Activated CD8-positive, alpha-beta T cell treated with anti-CD3 and anti-CD28 coated beads for 36 hours (primary cell): ENCODE data around the gene GRID1. TPM values are rescaled to one million over a fixed set of nuclear protein-coding genes. Genes with fewer than 3 reads are reported as not detected.

ENCODE experiments used
- ATAC-seq: fragments of 200-7000 bp; cut with Tn5 transposase; one replicate; pipeline ENCODE4 v1.10.0; 2021; ENCODE audit warnings: mild to moderate bottlenecking, moderate library complexity
- CTCF ChIA-PET: fragments of 350-600 bp; sonication (Branson Sonifier 250); formaldehyde crosslinking; loops from one replicate; lab custom pipeline; 2021; ENCODE audit warnings: antibody characterized with exemption; lab: Charles Lee
- POLR2A ChIA-PET: fragments of 350-600 bp; sonication (Branson Sonifier 250); formaldehyde crosslinking; loops from one replicate; lab custom pipeline; 2021; ENCODE audit warnings: antibody characterized with exemption; lab: Charles Lee
- DNase-seq: peaks from one replicate; pipeline ENCODE4 v3.0.0-alpha.2; 2020
- H3K27ac Mint-ChIP-seq: one replicate; pipeline ENCODE4 v1.8.0; 2021; ENCODE audit warnings: mild to moderate bottlenecking, mixed read lengths
- H3K27me3 Mint-ChIP-seq: one replicate; pipeline ENCODE4 v1.8.0; 2021; ENCODE audit warnings: mixed read lengths
- H3K36me3 Mint-ChIP-seq: one replicate; pipeline ENCODE4 v1.8.0; 2021; ENCODE audit warnings: low read depth, mixed read lengths
- H3K4me1 Mint-ChIP-seq: one replicate; pipeline ENCODE4 v1.8.0; 2021; ENCODE audit warnings: low read depth, mixed read lengths
- H3K4me3 Mint-ChIP-seq: one replicate; pipeline ENCODE4 v1.8.0; 2021; ENCODE audit warnings: mild to moderate bottlenecking, moderate library complexity, mixed read lengths
- H3K9me3 Mint-ChIP-seq: one replicate; pipeline ENCODE4 v1.8.0; 2021; ENCODE audit warnings: mixed read lengths
- intact Hi-C: fragments of 100-400 bp; cut with micrococcal nuclease; formaldehyde crosslinking; loops from one replicate; pipeline ENCODE4 v1.10.0; 2022
- total RNA-seq, 2 experiments: library from RNA; stranded (reverse); gene quantifications; one replicate each; pipeline ENCODE4 v1.2.3, GENCODE V29; 2021
- TF ChIP-seq, protein P1 (sequence below): fragments of 200-600 bp; IDR thresholded peaks from one replicate; pipeline ENCODE4 v1.8.0; 2022; ENCODE audit warnings: antibody characterized with exemption, mild to moderate bottlenecking

GRID1 gene
- total RNA-seq, 2 experiments from 2014 or later: not detected

DNA sequence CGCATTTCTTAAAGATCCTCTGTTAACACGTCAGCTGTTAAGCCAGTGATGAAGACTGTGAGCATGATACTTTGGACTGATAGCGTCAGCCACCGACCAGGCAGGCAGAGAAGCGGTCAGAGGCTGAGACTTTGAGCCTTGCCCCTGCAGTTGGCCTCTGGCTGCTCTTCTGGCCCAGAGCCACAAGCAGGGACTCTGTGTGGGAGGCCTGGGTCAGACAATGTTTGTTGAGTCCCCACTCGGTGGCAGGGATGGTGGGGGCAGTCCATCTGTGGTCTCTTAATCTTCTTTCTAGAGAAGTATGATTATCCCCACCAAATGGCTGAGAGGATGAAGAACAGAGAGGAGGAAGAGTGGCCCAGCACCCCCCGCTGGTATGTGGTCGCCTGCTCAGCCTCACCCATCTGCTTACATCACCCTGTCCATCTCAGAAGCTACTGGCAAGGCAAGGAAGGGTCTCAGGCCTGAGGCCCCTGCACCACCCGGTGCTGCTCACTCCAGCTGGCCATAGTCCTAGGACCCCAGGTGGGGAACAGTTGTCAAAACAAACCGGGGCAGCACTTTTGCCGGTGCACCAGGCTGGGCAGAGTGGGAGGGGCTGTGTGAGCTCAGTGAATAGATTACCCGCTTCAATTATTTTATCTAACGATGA lies 202.9 kb downstream of the GRID1 start:
- POLR2A ChIA-PET: no interaction called here

DNA sequence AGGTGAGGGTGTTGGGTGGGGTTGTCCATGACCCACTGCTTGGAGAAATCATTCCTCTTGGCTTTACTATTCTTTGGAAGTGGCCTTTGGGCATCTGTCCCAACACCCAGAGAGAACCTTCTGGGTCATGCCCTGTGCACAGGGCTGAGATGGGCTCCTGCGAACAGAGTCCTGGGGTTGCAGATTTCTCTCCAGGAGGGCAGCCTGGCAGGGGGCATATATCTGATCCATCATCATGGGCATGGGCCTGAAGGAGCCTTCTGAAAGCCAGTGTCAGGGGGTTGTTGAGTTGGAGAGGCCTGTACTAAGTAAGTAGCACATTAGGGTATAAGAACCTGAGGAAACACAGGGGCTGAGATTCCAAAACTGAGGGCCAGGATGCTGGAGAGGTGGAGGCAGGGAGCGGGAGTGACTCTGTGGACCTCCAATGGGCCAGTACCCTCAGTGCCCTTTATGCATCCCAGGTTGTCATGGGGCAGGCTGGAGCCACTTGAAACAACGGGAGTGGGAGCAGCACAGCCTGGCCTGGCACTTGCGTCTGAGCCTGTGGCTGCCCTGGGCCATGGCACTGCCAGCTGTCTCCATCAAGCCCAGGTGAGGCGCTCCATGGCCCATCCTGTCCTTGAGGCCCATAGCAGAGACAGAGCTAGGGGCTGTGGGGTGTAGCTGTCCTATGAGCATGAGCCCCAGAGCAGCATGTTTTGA lies 203.7 kb downstream of the GRID1 start:
- TF ChIP-seq, protein P1, sequence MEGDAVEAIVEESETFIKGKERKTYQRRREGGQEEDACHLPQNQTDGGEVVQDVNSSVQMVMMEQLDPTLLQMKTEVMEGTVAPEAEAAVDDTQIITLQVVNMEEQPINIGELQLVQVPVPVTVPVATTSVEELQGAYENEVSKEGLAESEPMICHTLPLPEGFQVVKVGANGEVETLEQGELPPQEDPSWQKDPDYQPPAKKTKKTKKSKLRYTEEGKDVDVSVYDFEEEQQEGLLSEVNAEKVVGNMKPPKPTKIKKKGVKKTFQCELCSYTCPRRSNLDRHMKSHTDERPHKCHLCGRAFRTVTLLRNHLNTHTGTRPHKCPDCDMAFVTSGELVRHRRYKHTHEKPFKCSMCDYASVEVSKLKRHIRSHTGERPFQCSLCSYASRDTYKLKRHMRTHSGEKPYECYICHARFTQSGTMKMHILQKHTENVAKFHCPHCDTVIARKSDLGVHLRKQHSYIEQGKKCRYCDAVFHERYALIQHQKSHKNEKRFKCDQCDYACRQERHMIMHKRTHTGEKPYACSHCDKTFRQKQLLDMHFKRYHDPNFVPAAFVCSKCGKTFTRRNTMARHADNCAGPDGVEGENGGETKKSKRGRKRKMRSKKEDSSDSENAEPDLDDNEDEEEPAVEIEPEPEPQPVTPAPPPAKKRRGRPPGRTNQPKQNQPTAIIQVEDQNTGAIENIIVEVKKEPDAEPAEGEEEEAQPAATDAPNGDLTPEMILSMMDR: no peak
- DNase-seq: no peak
- Mint-ChIP-seq H3K4me1 (no peaks in the 10 kb centered on the region), H3K27me3 (no peaks in the 10 kb centered on the region), H3K27ac (no peak overlapping the region), H3K4me3 (no peak overlapping the region), H3K36me3 (no peaks in the 10 kb centered on the region), H3K9me3 (no peaks in the 10 kb centered on the region)
- intact Hi-C loops: no loop called here
- no peak for ATAC-seq
- ChIA-PET CTCF (no interaction called here), POLR2A (no interaction called here)

More for the DNA sequence above, 202.9 kb downstream of the GRID1 start:
- Mint-ChIP-seq H3K4me1 (no peaks in the 10 kb centered on the region), H3K9me3 (no peaks in the 10 kb centered on the region), H3K27ac (no peak overlapping the region), H3K36me3 (no peaks in the 10 kb centered on the region), H3K27me3 (no peaks in the 10 kb centered on the region), H3K4me3 (no peak overlapping the region)
- intact Hi-C loops: no loop called here
- ATAC-seq (no peak), DNase-seq (no peak)
- CTCF ChIA-PET: no interaction called here
- TF ChIP-seq, protein P1: no peak

DNA sequence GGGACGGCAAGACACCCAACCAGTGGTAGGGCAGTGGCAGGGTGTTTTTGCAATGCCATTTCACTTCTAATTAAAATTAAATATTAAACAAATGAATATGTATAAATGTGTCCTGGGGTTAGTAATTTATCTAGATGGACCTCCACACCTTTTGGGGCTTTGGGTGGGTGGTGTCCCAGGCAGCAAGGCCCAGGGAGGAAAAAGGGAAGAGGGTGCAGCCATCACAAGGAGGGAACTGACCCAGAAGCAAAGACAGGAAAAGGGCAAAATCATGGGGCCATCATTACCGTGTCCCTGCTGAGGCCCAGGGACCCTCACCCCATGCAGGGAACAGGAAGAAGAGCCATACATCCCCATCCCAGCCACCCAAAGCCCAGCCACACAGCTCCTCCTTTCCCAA lies 204.6 kb downstream of the GRID1 start:
- H3K27ac Mint-ChIP-seq: no peak overlapping the region
- H3K27me3 Mint-ChIP-seq: no peaks in the 10 kb centered on the region
- POLR2A ChIA-PET: interaction anchor here (0.6 kb wide), 1 partner anchor 595 kb away, joined by 3 read pairs; no protein-coding TSS in a partner anchor

DNA sequence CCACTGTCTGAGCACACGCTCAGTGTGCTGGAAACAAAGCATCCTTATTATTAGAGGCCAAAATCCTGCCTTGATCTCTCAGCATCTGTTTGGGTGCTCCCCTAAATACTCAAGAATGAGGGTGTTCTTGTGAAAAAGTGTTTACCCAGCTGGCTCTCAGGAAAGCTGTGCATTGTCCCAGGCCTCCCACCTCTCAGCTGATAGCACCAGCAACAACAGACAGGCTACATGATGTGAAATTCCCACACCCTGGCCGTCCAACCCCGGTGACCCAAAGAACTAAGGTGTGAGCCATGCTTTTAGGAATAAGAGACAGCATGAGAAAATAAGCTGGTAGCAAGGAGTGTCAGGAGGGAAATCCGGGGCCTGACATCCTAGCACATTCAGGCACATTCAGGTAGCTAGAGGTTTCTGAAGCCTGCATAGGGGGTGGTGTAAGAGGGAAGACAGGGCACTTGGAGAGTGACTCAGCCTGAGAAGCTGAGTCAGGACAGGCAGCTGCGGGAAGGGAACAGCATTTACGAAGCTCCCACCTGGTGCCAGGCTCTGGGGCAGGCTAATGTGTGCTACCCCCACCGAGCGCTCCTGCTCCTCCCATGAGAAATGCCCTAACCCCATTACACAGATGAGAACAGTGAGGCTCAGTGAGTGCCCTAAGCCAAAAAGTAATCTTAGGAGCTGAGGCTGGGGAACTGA lies 205.6 kb downstream of the GRID1 start:
- CTCF ChIA-PET: no interaction called here
- no peaks in the 10 kb centered on the region for H3K9me3 Mint-ChIP-seq
- H3K4me3 Mint-ChIP-seq: no peak overlapping the region
- no peaks in the 10 kb centered on the region for H3K27me3 Mint-ChIP-seq
- TF ChIP-seq, protein P1: no peak
- no peaks in the 10 kb centered on the region for H3K36me3 Mint-ChIP-seq
- intact Hi-C loops: no loop called here
- ATAC-seq (no peak), DNase-seq (no peak)
- no peaks in the 10 kb centered on the region for H3K4me1 Mint-ChIP-seq
- no peak overlapping the region for H3K27ac Mint-ChIP-seq
- POLR2A ChIA-PET: interaction anchor here (0.6 kb wide), 1 partner anchor 596 kb away, joined by 3 read pairs; no protein-coding TSS in a partner anchor

More for the DNA sequence above, 204.6 kb downstream of the GRID1 start:
- no peak for ATAC-seq
- intact Hi-C loops: no loop called here
- Mint-ChIP-seq H3K9me3 (no peaks in the 10 kb centered on the region), H3K36me3 (no peaks in the 10 kb centered on the region), H3K4me1 (no peaks in the 10 kb centered on the region), H3K4me3 (no peak overlapping the region)
- TF ChIP-seq, protein P1: no peak
- DNase-seq: no peak
- CTCF ChIA-PET: no interaction called here
